Muscle of leg (tissue), 11 donors: Measurements from ENCODE around the gene NINJ1. TPM values are rescaled to one million over a fixed set of nuclear protein-coding genes. Genes with fewer than 3 reads are reported as not detected.
A peak's percentile ranks its signal among the peaks of the same experiment; 100 is the strongest.
"Not testable (repeated sequence)": the region's sequence is repeated elsewhere in the genome, so short reads cannot be mapped to it uniquely, and the experiment has no call there.

Source experiments
- DNase-seq: peaks from one replicate; pipeline ENCODE4 v3.0.0; 2013
- H3K27ac ChIP-seq: one replicate; pipeline ENCODE4 v1.5.1; 2013; ENCODE audit warnings: mild to moderate bottlenecking, low read length, control low read depth
- H3K27me3 ChIP-seq: one replicate; pipeline ENCODE4 v1.6.1; 2013; ENCODE audit warnings: low read length; ENCODE audit not compliant: control insufficient read depth, insufficient read depth
- H3K36me3 ChIP-seq: one replicate; pipeline ENCODE4 v1.6.1; 2013; ENCODE audit warnings: low read length; ENCODE audit not compliant: control insufficient read depth, insufficient read depth
- H3K4me1 ChIP-seq: one replicate; pipeline ENCODE4 v1.6.1; 2013; ENCODE audit warnings: low read length; ENCODE audit not compliant: control insufficient read depth, insufficient read depth
- H3K4me3 ChIP-seq: one replicate; pipeline ENCODE4 v1.5.1; 2013; ENCODE audit warnings: low read length, control low read depth
- H3K9me3 ChIP-seq: replicated peaks from 2 replicates; pipeline ENCODE4 v1.6.1; 2013; ENCODE audit warnings: low read depth, low read length; ENCODE audit not compliant: control insufficient read depth
- WGBS: methylation state at CpG from one replicate; pipeline ENCODE4 v1.1.5; 2013; ENCODE audit warnings: missing lambda C conversion rate; ENCODE audit not compliant: insufficient coverage; 5-methylcytosine and 5-hydroxymethylcytosine counted together
- polyA plus RNA-seq, 8 donors: library from polyadenylated mRNA; unstranded; fragments of 120-200 nt; gene quantifications; one replicate each; pipeline versions ENCODE4 v1.2.1 to v1.2.3, GENCODE V29; 2013; ENCODE audit warnings: inconsistent platforms in 1 of 8, low replicate concordance in 1 of 8; ENCODE audit not compliant: insufficient read length in 8 of 8, insufficient read depth in 1 of 8
- total RNA-seq: library from RNA; stranded (reverse); fragments of 120-200 nt; gene quantifications from one replicate; pipeline ENCODE4 v1.2.4, GENCODE V29; 2013

NINJ1 gene
- total and polyA plus RNA-seq, 9 donors: 23.9 to 39.8 (median 28.1) TPM

GRCh38 chr9:93105620-93106019 lies 28.4 kb downstream of the NINJ1 start:
- H3K27ac ChIP-seq: no peak overlapping the region
- no CpG with 5 or more reads among the region's 1 CpG for WGBS
- H3K4me1 ChIP-seq: peaks cover 5% of the 10 kb centered on the region
- H3K36me3 ChIP-seq: peaks cover 31% of the 10 kb centered on the region
- no peak overlapping the region for H3K4me3 ChIP-seq
- H3K27me3 ChIP-seq: no peaks in the 10 kb centered on the region
- no peak for DNase-seq
- H3K9me3 ChIP-seq: peaks cover 10% of the 10 kb centered on the region

- not testable (repeated sequence) for H3K27ac ChIP-seq, H3K36me3 ChIP-seq, H3K27me3 ChIP-seq, DNase-seq, H3K4me3 ChIP-seq, H3K9me3 ChIP-seq
- WGBS: 94% methylated on average over 9 of the region's 11 CpGs
- peaks cover 27% of the 10 kb centered on the region for H3K4me1 ChIP-seq
These were observed 33.0 kb downstream of the NINJ1 start for GRCh38 chr9:93101086-93101485.

- H3K9me3 ChIP-seq: peaks cover 10% of the 10 kb centered on the region
- no peak overlapping the region for H3K27ac ChIP-seq
- H3K36me3 ChIP-seq: peaks cover 3% of the 10 kb centered on the region
- no peaks in the 10 kb centered on the region for H3K27me3 ChIP-seq
- no peak overlapping the region for H3K4me3 ChIP-seq
- DNase-seq: no peak
- peaks cover 27% of the 10 kb centered on the region for H3K4me1 ChIP-seq
- no CpG with 5 or more reads among the region's 8 CpGs for WGBS
These were observed 33.8 kb downstream of the NINJ1 start for GRCh38 chr9:93100276-93100636.

GRCh38 chr9:93099551-93100275 lies 34.3 kb downstream of the NINJ1 start:
- DNase-seq: no peak
- Histone ChIP-seq H3K27me3 (no peaks in the 10 kb centered on the region), H3K36me3 (peaks cover 3% of the 10 kb centered on the region), H3K4me1 (peaks cover 33% of the 10 kb centered on the region), H3K9me3 (peaks cover 10% of the 10 kb centered on the region), H3K27ac (no peak overlapping the region), H3K4me3 (no peak overlapping the region)
- 87% methylated on average over 13 of the region's 16 CpGs for WGBS

GRCh38 chr9:93098236-93098946 lies 35.7 kb downstream of the NINJ1 start:
- H3K4me1 ChIP-seq: peaks cover 46% of the 10 kb centered on the region
- H3K9me3 ChIP-seq: peaks cover 5% of the 10 kb centered on the region
- no peaks in the 10 kb centered on the region for H3K27me3 ChIP-seq
- WGBS: 56% methylated on average over 12 of the region's 15 CpGs
- DNase-seq: peak; percentile 80
- H3K4me3 ChIP-seq: no peak overlapping the region
- peaks cover 3% of the 10 kb centered on the region for H3K36me3 ChIP-seq
- H3K27ac ChIP-seq: peak overlapping the region; percentile 8

GRCh38 chr9:93097511-93098201 lies 36.4 kb downstream of the NINJ1 start:
- WGBS: 78% methylated on average over 11 of the region's 11 CpGs
- no peak for DNase-seq
- peaks cover 53% of the 10 kb centered on the region for H3K4me1 ChIP-seq

GRCh38 chr9:93096811-93097382 lies 37.2 kb downstream of the NINJ1 start:
- DNase-seq: peak; percentile 48
- Histone ChIP-seq H3K9me3 (peaks cover 1% of the 10 kb centered on the region), H3K4me1 (peaks cover 57% of the 10 kb centered on the region), H3K4me3 (peak overlapping the region; percentile 78), H3K36me3 (peaks cover 3% of the 10 kb centered on the region), H3K27ac (peak overlapping the region; percentile 85), H3K27me3 (no peaks in the 10 kb centered on the region)
- 6% methylated on average over 14 of the region's 16 CpGs for WGBS

More at GRCh38 chr9:93097511-93098201, 36.4 kb downstream of the NINJ1 start:
- peaks cover 5% of the 10 kb centered on the region for H3K9me3 ChIP-seq
- H3K27me3 ChIP-seq: no peaks in the 10 kb centered on the region
- peak overlapping the region; percentile 78 for H3K4me3 ChIP-seq
- peak overlapping the region; percentile 15 for H3K27ac ChIP-seq
- H3K36me3 ChIP-seq: peaks cover 3% of the 10 kb centered on the region

- no peaks in the 10 kb centered on the region for H3K27me3 ChIP-seq
- H3K4me1 ChIP-seq: peaks cover 57% of the 10 kb centered on the region
- peak within 1 kb of the TSS; percentile 78 for H3K4me3 ChIP-seq
- H3K9me3 ChIP-seq: no peaks in the 10 kb centered on the region
- DNase-seq: peak; percentile 81
- H3K27ac ChIP-seq: peak within 1 kb of the TSS; percentile 99
- peaks cover 3% of the 10 kb centered on the region for H3K36me3 ChIP-seq
- WGBS: under 1% methylated on average over 54 of the region's 65 CpGs
These were observed 37.8 kb downstream of the NINJ1 start, which contains the start of gene CARD19 for GRCh38 chr9:93096131-93096802. CARD19 (plus strand) TSS chr9:93096217; CDS start chr9:93096346, 129 bp downstream.

- Histone ChIP-seq H3K9me3 (no peaks in the 10 kb centered on the region), H3K27ac (peak overlapping the region; percentile 99), H3K4me3 (peak overlapping the region; percentile 61), H3K27me3 (no peaks in the 10 kb centered on the region), H3K36me3 (peaks cover 3% of the 10 kb centered on the region), H3K4me1 (peaks cover 57% of the 10 kb centered on the region)
- 7% methylated on average over 72 of the region's 95 CpGs for WGBS
- DNase-seq: peak; percentile 99
These were observed 38.6 kb downstream of the NINJ1 start for GRCh38 chr9:93095205-93096130.
